ENCODE data around the gene OCA2. TPM values are rescaled to one million over a fixed set of nuclear protein-coding genes. Genes with fewer than 3 reads are reported as not detected.

The OCA2 gene
- total RNA-seq, 2 experiments from 2014 or later: not detected

DNA sequence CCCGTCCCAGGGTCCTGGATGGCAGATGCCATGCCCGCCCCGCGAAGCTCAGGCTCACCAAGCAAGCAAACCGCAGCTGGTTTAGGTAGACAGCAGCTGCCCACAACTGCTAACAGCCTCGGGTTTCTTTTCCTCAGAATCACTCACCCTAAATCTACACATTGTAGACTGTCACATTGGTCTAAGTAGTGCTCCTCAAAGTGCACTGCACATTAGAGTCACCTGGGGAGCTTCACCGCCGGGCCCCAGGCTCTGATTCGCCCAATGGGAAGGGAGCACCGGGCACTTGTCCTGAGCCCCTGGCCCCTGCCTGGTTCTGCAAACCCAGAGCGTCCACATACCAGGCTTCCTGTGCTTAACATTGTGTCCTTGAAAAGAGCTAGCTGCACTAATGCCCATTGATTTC lies 752 bp downstream of the OCA2 start:
- H3K4me1 ChIP-seq (ENCODE audit: insufficient read depth, low read length, poor library complexity, severe bottlenecking): peaks cover 3% of the 10 kb centered on the region

DNA sequence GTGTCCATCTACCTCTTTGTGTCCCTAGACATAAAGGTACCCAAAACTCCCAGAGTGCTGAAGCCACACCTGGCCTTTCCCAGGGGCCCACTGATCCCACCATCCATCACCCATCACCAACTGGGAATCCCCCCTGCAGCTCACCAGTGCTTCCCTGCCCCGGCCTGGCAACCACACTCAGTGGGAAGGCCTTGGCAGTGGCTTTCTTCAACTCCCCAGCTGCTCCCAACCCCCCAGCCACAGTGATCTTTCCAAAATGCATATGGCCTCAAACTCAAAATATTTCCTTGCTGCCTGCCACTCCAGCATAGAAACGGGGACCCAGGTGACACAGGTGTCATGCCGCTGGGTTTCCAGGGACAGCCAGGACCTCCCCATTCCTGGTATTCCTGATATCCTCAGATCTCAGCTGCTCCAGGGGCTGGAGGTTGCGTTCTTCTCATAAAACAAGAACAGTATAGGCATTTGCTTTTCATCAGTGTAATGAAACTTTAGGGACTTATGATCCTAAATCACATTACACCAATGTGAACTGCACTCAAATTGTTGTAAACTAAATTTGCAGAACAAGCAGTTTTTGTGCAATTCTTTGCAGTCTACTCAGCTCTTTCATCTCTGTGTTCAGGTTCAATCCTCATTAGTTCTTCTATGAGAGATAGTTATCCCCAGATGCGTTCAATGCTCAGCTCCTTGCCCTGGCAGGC lies 1.3 kb downstream of the OCA2 start:
- Histone ChIP-seq H3K4me3 (ENCODE audit: low read depth, low read length, poor library complexity, severe bottlenecking) (no peak overlapping the region), H3K4me1 (ENCODE audit: insufficient read depth, low read length, poor library complexity, severe bottlenecking) (peaks cover 3% of the 10 kb centered on the region), H3K4me2 (ENCODE audit: low read length) (no peak overlapping the region), H4K20me1 (ENCODE audit: insufficient read depth, low read length) (no peaks in the 10 kb centered on the region), H3K27ac (ENCODE audit: low read depth, low read length, poor library complexity, severe bottlenecking) (no peak overlapping the region), H2AFZ (ENCODE audit: low read length) (no peak overlapping the region), H3K36me3 (ENCODE audit: insufficient read depth, low read length) (no peaks in the 10 kb centered on the region), H3K79me2 (ENCODE audit: insufficient read depth, low read depth, low read length) (no peaks in the 10 kb centered on the region), H3K9me2 (ENCODE audit: insufficient read depth, low read length) (no peaks in the 10 kb centered on the region), H3K9me3 (ENCODE audit: low read length) (no peaks in the 10 kb centered on the region)
- POLR2A ChIA-PET: no interaction called here
- no TSS peak for BruUV-seq (replicated peaks)
- CTCF ChIA-PET (ENCODE audit: unreplicated experiment): no interaction called here
- DNase-seq (ENCODE audit: low spot score): no peak
- intact Hi-C loops (cut with micrococcal nuclease; ENCODE audit: unreplicated experiment): no loop called here
- TF ChIP-seq EZH2phosphoT487 (IDR thresholded peaks at IDR 0.05; ENCODE audit: borderline replicate concordance, low read depth, low read length): no peak
- TF ChIP-seq, protein P1, sequence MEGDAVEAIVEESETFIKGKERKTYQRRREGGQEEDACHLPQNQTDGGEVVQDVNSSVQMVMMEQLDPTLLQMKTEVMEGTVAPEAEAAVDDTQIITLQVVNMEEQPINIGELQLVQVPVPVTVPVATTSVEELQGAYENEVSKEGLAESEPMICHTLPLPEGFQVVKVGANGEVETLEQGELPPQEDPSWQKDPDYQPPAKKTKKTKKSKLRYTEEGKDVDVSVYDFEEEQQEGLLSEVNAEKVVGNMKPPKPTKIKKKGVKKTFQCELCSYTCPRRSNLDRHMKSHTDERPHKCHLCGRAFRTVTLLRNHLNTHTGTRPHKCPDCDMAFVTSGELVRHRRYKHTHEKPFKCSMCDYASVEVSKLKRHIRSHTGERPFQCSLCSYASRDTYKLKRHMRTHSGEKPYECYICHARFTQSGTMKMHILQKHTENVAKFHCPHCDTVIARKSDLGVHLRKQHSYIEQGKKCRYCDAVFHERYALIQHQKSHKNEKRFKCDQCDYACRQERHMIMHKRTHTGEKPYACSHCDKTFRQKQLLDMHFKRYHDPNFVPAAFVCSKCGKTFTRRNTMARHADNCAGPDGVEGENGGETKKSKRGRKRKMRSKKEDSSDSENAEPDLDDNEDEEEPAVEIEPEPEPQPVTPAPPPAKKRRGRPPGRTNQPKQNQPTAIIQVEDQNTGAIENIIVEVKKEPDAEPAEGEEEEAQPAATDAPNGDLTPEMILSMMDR (conservative IDR thresholded peaks at IDR 0.05; ENCODE audit: low read length): no peak

More for the DNA sequence above, 752 bp downstream of the OCA2 start:
- no peak overlapping the region for H3K27ac ChIP-seq (ENCODE audit: low read depth, low read length, poor library complexity, severe bottlenecking)
- no TSS peak for BruUV-seq (replicated peaks)
- H3K36me3 ChIP-seq (ENCODE audit: insufficient read depth, low read length): no peaks in the 10 kb centered on the region
- H2AFZ ChIP-seq (ENCODE audit: low read length): no peak overlapping the region
- ChIA-PET CTCF (ENCODE audit: unreplicated experiment) (no interaction called here), POLR2A (no interaction called here)
- TF ChIP-seq, protein P1 (conservative IDR thresholded peaks at IDR 0.05; ENCODE audit: low read length): no peak
- TF ChIP-seq EZH2phosphoT487 (IDR thresholded peaks at IDR 0.05; ENCODE audit: borderline replicate concordance, low read depth, low read length): no peak
- no peaks in the 10 kb centered on the region for H3K9me3 ChIP-seq (ENCODE audit: low read length)
- H3K9me2 ChIP-seq (ENCODE audit: insufficient read depth, low read length): no peaks in the 10 kb centered on the region
- H3K4me3 ChIP-seq (ENCODE audit: low read depth, low read length, poor library complexity, severe bottlenecking): no peak overlapping the region
- intact Hi-C loops (cut with micrococcal nuclease; ENCODE audit: unreplicated experiment): no loop called here
- DNase-seq (ENCODE audit: low spot score): no peak
- no peak overlapping the region for H3K4me2 ChIP-seq (ENCODE audit: low read length)
- no peaks in the 10 kb centered on the region for H4K20me1 ChIP-seq (ENCODE audit: insufficient read depth, low read length)
- no peaks in the 10 kb centered on the region for H3K79me2 ChIP-seq (ENCODE audit: insufficient read depth, low read depth, low read length)

DNA sequence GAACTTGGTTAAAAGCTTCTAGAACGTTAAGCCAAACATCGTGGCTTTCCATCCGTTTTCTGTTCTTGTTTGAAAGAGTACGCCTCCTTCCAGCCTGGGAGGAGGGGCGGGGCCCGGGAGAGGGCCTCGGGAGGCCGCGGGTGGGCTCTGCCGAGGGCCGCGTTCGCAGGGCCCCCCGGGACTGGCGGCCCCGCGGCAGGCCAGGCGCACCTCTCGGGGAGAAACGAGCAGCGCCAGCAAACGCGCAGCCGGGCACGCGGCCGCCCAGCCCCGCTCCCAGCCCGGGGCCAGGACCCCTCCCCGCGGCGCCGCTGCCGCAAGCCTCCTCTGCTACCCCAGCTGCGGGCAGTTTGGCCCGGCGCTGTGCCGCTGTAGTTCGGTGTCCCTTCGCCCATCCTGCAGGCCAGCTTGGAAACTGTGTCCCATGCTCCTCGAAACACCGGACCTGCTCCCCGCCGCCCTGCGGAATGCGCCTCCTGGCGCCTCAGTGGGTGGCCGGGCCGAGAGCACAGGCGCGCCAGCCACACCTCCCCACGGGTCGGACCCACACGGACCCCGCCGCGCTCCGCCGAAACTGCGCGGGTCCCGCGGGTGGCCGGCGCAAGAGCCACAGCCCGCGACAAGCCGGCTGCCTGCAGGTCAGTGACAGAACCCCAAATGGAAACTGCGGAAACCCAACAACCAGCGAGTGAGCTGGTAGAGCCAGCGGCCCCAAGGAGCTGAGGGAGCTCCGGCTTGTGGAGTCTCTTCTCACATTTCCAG lies 2.3 kb downstream of the OCA2 start:
- no peaks in the 10 kb centered on the region for H4K20me1 ChIP-seq (ENCODE audit: insufficient read depth, low read length)
- H3K4me1 ChIP-seq (ENCODE audit: insufficient read depth, low read length, poor library complexity, severe bottlenecking): peaks cover 3% of the 10 kb centered on the region
- no peaks in the 10 kb centered on the region for H3K9me2 ChIP-seq (ENCODE audit: insufficient read depth, low read length)
- ChIA-PET POLR2A (no interaction called here), CTCF (ENCODE audit: unreplicated experiment) (no interaction called here)
- H3K4me3 ChIP-seq (ENCODE audit: low read depth, low read length, poor library complexity, severe bottlenecking): peak overlapping the region; percentile 59
- no peak for DNase-seq (ENCODE audit: low spot score)
- H3K36me3 ChIP-seq (ENCODE audit: insufficient read depth, low read length): no peaks in the 10 kb centered on the region
- H3K79me2 ChIP-seq (ENCODE audit: insufficient read depth, low read depth, low read length): no peaks in the 10 kb centered on the region
- intact Hi-C loops (cut with micrococcal nuclease; ENCODE audit: unreplicated experiment): no loop called here
- H2AFZ ChIP-seq (ENCODE audit: low read length): peak overlapping the region; percentile 22; the same call in 1 of the 2 replicates
- H3K4me2 ChIP-seq (ENCODE audit: low read length): peak overlapping the region; percentile 86
- no peak overlapping the region for H3K27ac ChIP-seq (ENCODE audit: low read depth, low read length, poor library complexity, severe bottlenecking)
- H3K9me3 ChIP-seq (ENCODE audit: low read length): no peaks in the 10 kb centered on the region
- no peak for TF ChIP-seq EZH2phosphoT487 (IDR thresholded peaks at IDR 0.05; ENCODE audit: borderline replicate concordance, low read depth, low read length)
- BruUV-seq (replicated peaks): no TSS peak
